ENCODE measurements around the gene DAD1.

GRCh38 chr14:22563987-22564386 is 25.0 kb downstream of the DAD1 start:
- TF ChIP-seq POLR2A (IDR thresholded peaks at IDR 0.05) (no peak), CTCF (IDR thresholded peaks at IDR 0.05) (no peak)

Data from adrenal gland (tissue), 5 donors.